ENCODE measurements around the gene CCDC148.

GRCh38 chr2:158405341-158405740, 51.2 kb downstream of the CCDC148 start:
- TF ChIP-seq CTCF (IDR thresholded peaks at IDR 0.05) (no peak), POLR2A (IDR thresholded peaks at IDR 0.05) (no peak)
